Activated naive CD8-positive, alpha-beta T cell (primary cell): ENCODE data around the gene PCMTD2.

Experiments used
- H3K27ac Mint-ChIP-seq: one replicate; pipeline ENCODE4 v1.8.0; 2021; ENCODE audit warnings: mixed read lengths
- H3K27me3 Mint-ChIP-seq: one replicate; pipeline ENCODE4 v1.8.0; 2021; ENCODE audit warnings: mixed read lengths
- H3K36me3 Mint-ChIP-seq: one replicate; pipeline ENCODE4 v1.8.0; 2021; ENCODE audit warnings: mixed read lengths
- H3K4me1 Mint-ChIP-seq: one replicate; pipeline ENCODE4 v1.8.0; 2021; ENCODE audit warnings: low read depth, mixed read lengths
- H3K4me3 Mint-ChIP-seq: one replicate; pipeline ENCODE4 v1.8.0; 2021; ENCODE audit warnings: mild to moderate bottlenecking, mixed read lengths
- H3K9me3 Mint-ChIP-seq: one replicate; pipeline ENCODE4 v1.8.0; 2021; ENCODE audit warnings: low read depth, mixed read lengths

Gene PCMTD2

GRCh38 chr20:64241061-64241460, 14.5 kb upstream of the PCMTD2 start:
- H3K36me3 Mint-ChIP-seq: no peaks in the 10 kb centered on the region
- peaks cover 9% of the 10 kb centered on the region for H3K4me1 Mint-ChIP-seq
- no peak overlapping the region for H3K4me3 Mint-ChIP-seq
- H3K9me3 Mint-ChIP-seq: no peaks in the 10 kb centered on the region
- H3K27ac Mint-ChIP-seq: no peak overlapping the region
- no peaks in the 10 kb centered on the region for H3K27me3 Mint-ChIP-seq

- Mint-ChIP-seq H3K4me1 (peaks cover 9% of the 10 kb centered on the region), H3K27ac (no peak overlapping the region), H3K4me3 (no peak overlapping the region), H3K9me3 (no peaks in the 10 kb centered on the region), H3K27me3 (no peaks in the 10 kb centered on the region), H3K36me3 (no peaks in the 10 kb centered on the region)
These were observed 13.3 kb upstream of the PCMTD2 start for GRCh38 chr20:64242003-64242796.

- H3K36me3 Mint-ChIP-seq: no peaks in the 10 kb centered on the region
- H3K9me3 Mint-ChIP-seq: no peaks in the 10 kb centered on the region
- no peak overlapping the region for H3K27ac Mint-ChIP-seq
- H3K4me1 Mint-ChIP-seq: peaks cover 9% of the 10 kb centered on the region
- H3K27me3 Mint-ChIP-seq: no peaks in the 10 kb centered on the region
- no peak overlapping the region for H3K4me3 Mint-ChIP-seq
These were observed 12.6 kb upstream of the PCMTD2 start for GRCh38 chr20:64242797-64243475.

- H3K4me3 Mint-ChIP-seq: no peak overlapping the region
- H3K27ac Mint-ChIP-seq: no peak overlapping the region
- no peaks in the 10 kb centered on the region for H3K36me3 Mint-ChIP-seq
- H3K4me1 Mint-ChIP-seq: peaks cover 9% of the 10 kb centered on the region
- H3K27me3 Mint-ChIP-seq: no peaks in the 10 kb centered on the region
- no peaks in the 10 kb centered on the region for H3K9me3 Mint-ChIP-seq
These were observed 11.2 kb upstream of the PCMTD2 start for GRCh38 chr20:64244281-64244805.

- H3K27me3 Mint-ChIP-seq: no peaks in the 10 kb centered on the region
- H3K27ac Mint-ChIP-seq: no peak overlapping the region
- H3K36me3 Mint-ChIP-seq: no peaks in the 10 kb centered on the region
- no peak overlapping the region for H3K4me3 Mint-ChIP-seq
- H3K9me3 Mint-ChIP-seq: no peaks in the 10 kb centered on the region
- H3K4me1 Mint-ChIP-seq: peaks cover 9% of the 10 kb centered on the region
These were observed 10.5 kb upstream of the PCMTD2 start for GRCh38 chr20:64244870-64245603.

- Mint-ChIP-seq H3K4me3 (no peak overlapping the region), H3K27me3 (no peaks in the 10 kb centered on the region), H3K27ac (no peak overlapping the region), H3K36me3 (no peaks in the 10 kb centered on the region), H3K9me3 (no peaks in the 10 kb centered on the region), H3K4me1 (peaks cover 9% of the 10 kb centered on the region)
These were observed 9.6 kb upstream of the PCMTD2 start for GRCh38 chr20:64245746-64246595.

GRCh38 chr20:64246616-64247306, 8.8 kb upstream of the PCMTD2 start:
- H3K4me1 Mint-ChIP-seq: peaks cover 9% of the 10 kb centered on the region
- H3K9me3 Mint-ChIP-seq: no peaks in the 10 kb centered on the region
- no peak overlapping the region for H3K4me3 Mint-ChIP-seq
- no peaks in the 10 kb centered on the region for H3K27me3 Mint-ChIP-seq
- no peak overlapping the region for H3K27ac Mint-ChIP-seq
- no peaks in the 10 kb centered on the region for H3K36me3 Mint-ChIP-seq

GRCh38 chr20:64247307-64247618, 8.3 kb upstream of the PCMTD2 start:
- Mint-ChIP-seq H3K4me3 (no peak overlapping the region), H3K36me3 (no peaks in the 10 kb centered on the region), H3K27ac (no peak overlapping the region), H3K9me3 (no peaks in the 10 kb centered on the region), H3K27me3 (no peaks in the 10 kb centered on the region), H3K4me1 (peaks cover 9% of the 10 kb centered on the region)

- Mint-ChIP-seq H3K27me3 (peaks cover 1% of the 10 kb centered on the region), H3K9me3 (no peaks in the 10 kb centered on the region), H3K4me1 (peaks cover 9% of the 10 kb centered on the region), H3K36me3 (no peaks in the 10 kb centered on the region), H3K27ac (no peak overlapping the region), H3K4me3 (no peak overlapping the region)
These were observed 7.3 kb upstream of the PCMTD2 start for GRCh38 chr20:64247970-64248841.

- H3K4me1 Mint-ChIP-seq: peaks cover 8% of the 10 kb centered on the region
- no peak overlapping the region for H3K4me3 Mint-ChIP-seq
- no peaks in the 10 kb centered on the region for H3K9me3 Mint-ChIP-seq
- no peaks in the 10 kb centered on the region for H3K36me3 Mint-ChIP-seq
- H3K27ac Mint-ChIP-seq: no peak overlapping the region
- H3K27me3 Mint-ChIP-seq: peaks cover 1% of the 10 kb centered on the region
These were observed 5.5 kb upstream of the PCMTD2 start for GRCh38 chr20:64250027-64250426.

GRCh38 chr20:64253000-64253383, 2.6 kb upstream of the PCMTD2 start:
- Mint-ChIP-seq H3K4me1 (peaks cover 25% of the 10 kb centered on the region), H3K4me3 (no peak overlapping the region), H3K27ac (no peak overlapping the region), H3K9me3 (no peaks in the 10 kb centered on the region), H3K36me3 (no peaks in the 10 kb centered on the region), H3K27me3 (peaks cover 1% of the 10 kb centered on the region)

- no peaks in the 10 kb centered on the region for H3K36me3 Mint-ChIP-seq
- H3K27ac Mint-ChIP-seq: no peak overlapping the region
- peaks cover 30% of the 10 kb centered on the region for H3K4me1 Mint-ChIP-seq
- H3K4me3 Mint-ChIP-seq: no peak overlapping the region
- peaks cover 1% of the 10 kb centered on the region for H3K27me3 Mint-ChIP-seq
- no peaks in the 10 kb centered on the region for H3K9me3 Mint-ChIP-seq
These were observed 2.1 kb upstream of the PCMTD2 start for GRCh38 chr20:64253443-64253842.

GRCh38 chr20:64254156-64254555, 1.4 kb upstream of the PCMTD2 start:
- Mint-ChIP-seq H3K4me3 (peak overlapping the region; percentile 85), H3K36me3 (no peaks in the 10 kb centered on the region), H3K4me1 (peaks cover 37% of the 10 kb centered on the region), H3K27me3 (peaks cover 1% of the 10 kb centered on the region), H3K27ac (peak overlapping the region; percentile 88), H3K9me3 (no peaks in the 10 kb centered on the region)
